H9 (cell line): ENCODE data around the gene USP34. TPM values are rescaled to one million over a fixed set of nuclear protein-coding genes. Genes with fewer than 3 reads are reported as not detected.

ENCODE experiments used
- DNase-seq: peaks from one replicate; pipeline ENCODE4 v3.0.0-alpha.2; 2017
- H2AFZ ChIP-seq: one replicate; pipeline ENCODE4 v1.6.1; 2013; ENCODE audit warnings: mild to moderate bottlenecking, low read length, control low read depth, moderate library complexity
- H2AK5ac ChIP-seq: 2 replicates; pipeline ENCODE4 v1.6.1; 2013; ENCODE audit warnings: low read length, control low read depth, mixed read lengths; ENCODE audit not compliant: insufficient read length
- H2BK120ac ChIP-seq: one replicate; pipeline ENCODE4 v1.6.1; 2013; ENCODE audit warnings: low read depth, mild to moderate bottlenecking, low read length, control low read depth, inconsistent platforms; ENCODE audit not compliant: poor library complexity, severe bottlenecking
- H2BK12ac ChIP-seq: 2 replicates; pipeline ENCODE4 v1.6.1; 2013; ENCODE audit warnings: low read length, control low read depth, mixed read lengths, low read depth; ENCODE audit not compliant: insufficient read length
- H2BK15ac ChIP-seq: 2 replicates; pipeline ENCODE4 v1.6.1; 2013; ENCODE audit warnings: low read depth, low read length, control low read depth
- H2BK20ac ChIP-seq: one replicate; pipeline ENCODE4 v1.6.1; 2013; ENCODE audit warnings: low read depth, mild to moderate bottlenecking, low read length, control low read depth, inconsistent platforms; ENCODE audit not compliant: poor library complexity, severe bottlenecking
- H2BK5ac ChIP-seq: 2 replicates; pipeline ENCODE4 v1.6.1; 2013; ENCODE audit warnings: low read length, control low read depth, mixed read lengths; ENCODE audit not compliant: insufficient read length
- H3K14ac ChIP-seq: 2 replicates; pipeline ENCODE4 v1.6.1; 2013; ENCODE audit warnings: low read length, control low read depth; ENCODE audit not compliant: insufficient read depth
- H3K18ac ChIP-seq: 2 replicates; pipeline ENCODE4 v1.6.1; 2013; ENCODE audit warnings: low read depth, mild to moderate bottlenecking, mixed read lengths, low read length, control low read depth; ENCODE audit not compliant: insufficient read length
- H3K23ac ChIP-seq: 2 replicates; pipeline ENCODE4 v1.6.1; 2013; ENCODE audit warnings: low read length, control low read depth, mixed read lengths, low read depth; ENCODE audit not compliant: insufficient read length
- H3K23me2 ChIP-seq: 2 replicates; pipeline ENCODE4 v1.6.1; 2013; ENCODE audit warnings: low read depth, mild to moderate bottlenecking, mixed read lengths, low read length, control low read depth; ENCODE audit not compliant: insufficient read length, poor library complexity, severe bottlenecking
- H3K27ac ChIP-seq: 2 replicates; pipeline ENCODE4 v1.5.1; 2013; ENCODE audit warnings: low read length, control low read depth, mixed read lengths, low read depth; ENCODE audit not compliant: insufficient read length
- H3K27me3 ChIP-seq: 2 replicates; pipeline ENCODE4 v1.6.1; 2013; ENCODE audit warnings: low read length, control low read depth, inconsistent platforms; ENCODE audit not compliant: insufficient read depth
- H3K4ac ChIP-seq: 2 replicates; pipeline ENCODE4 v1.6.1; 2013; ENCODE audit warnings: low read depth, mild to moderate bottlenecking, control low read depth, inconsistent platforms, low read length, moderate library complexity
- H3K4me1 ChIP-seq: 2 replicates; pipeline ENCODE4 v1.6.1; 2013; ENCODE audit warnings: low read length, control low read depth, inconsistent platforms; ENCODE audit not compliant: insufficient read depth
- H3K4me2 ChIP-seq: 2 replicates; pipeline ENCODE4 v1.6.1; 2013; ENCODE audit warnings: low read length, control low read depth, mixed read lengths; ENCODE audit not compliant: insufficient read length, insufficient read depth
- H3K56ac ChIP-seq: 2 replicates; pipeline ENCODE4 v1.6.1; 2013; ENCODE audit warnings: low read depth, mild to moderate bottlenecking, mixed read lengths, low read length, control low read depth; ENCODE audit not compliant: insufficient read length
- H3K79me1 ChIP-seq: 2 replicates; pipeline ENCODE4 v1.6.1; 2013; ENCODE audit warnings: low read depth, mild to moderate bottlenecking, moderate library complexity, low read length, control low read depth, inconsistent platforms; ENCODE audit not compliant: insufficient read depth, poor library complexity, severe bottlenecking
- H3K79me2 ChIP-seq: 2 replicates; pipeline ENCODE4 v1.6.1; 2013; ENCODE audit warnings: low read length, control low read depth, inconsistent platforms; ENCODE audit not compliant: insufficient read depth
- H3K9ac ChIP-seq: 2 replicates; pipeline ENCODE4 v1.6.1; 2013; ENCODE audit warnings: low read length, control low read depth, mixed read lengths; ENCODE audit not compliant: insufficient read length; ENCODE audit errors: extremely low read depth
- H3K9me3 ChIP-seq: one replicate; pipeline ENCODE4 v1.6.1; 2013; ENCODE audit warnings: low read depth, low read length, inconsistent platforms; ENCODE audit not compliant: control insufficient read depth
- H3T11ph ChIP-seq: one replicate; pipeline ENCODE4 v1.6.1; 2013; ENCODE audit warnings: mild to moderate bottlenecking, low read length, control low read depth, inconsistent platforms
- H4K20me1 ChIP-seq: one replicate; pipeline ENCODE4 v1.6.1; 2013; ENCODE audit not compliant: control insufficient read depth, insufficient read length, insufficient read depth
- H4K5ac ChIP-seq: 2 replicates; pipeline ENCODE4 v1.6.1; 2013; ENCODE audit warnings: low read depth, mild to moderate bottlenecking, mixed read lengths, low read length, control low read depth; ENCODE audit not compliant: insufficient read length
- H4K8ac ChIP-seq: replicated peaks from 2 replicates; pipeline ENCODE4 v1.6.1; 2013; ENCODE audit warnings: low read length, control low read depth, mixed read lengths, low read depth; ENCODE audit not compliant: insufficient read length
- H4K91ac ChIP-seq: 2 replicates; pipeline ENCODE4 v1.6.1; 2013; ENCODE audit warnings: low read depth, mild to moderate bottlenecking, moderate library complexity, mixed read lengths, low read length, control low read depth; ENCODE audit not compliant: insufficient read length
- H3K27ac Mint-ChIP-seq, 3 experiments: 2 replicates in 2 of 3; 3 replicates in 1 of 3; pipeline ENCODE4 v1.8.0; 2020 to 2021; ENCODE audit warnings: mixed read lengths in 3 of 3, mild to moderate bottlenecking in 1 of 3, moderate library complexity in 1 of 3
- H3K27me3 Mint-ChIP-seq: 2 replicates; pipeline ENCODE4 v1.8.0; 2021; ENCODE audit warnings: low read depth, mild to moderate bottlenecking, moderate library complexity, mixed read lengths
- H3K36me3 Mint-ChIP-seq, 3 experiments: 2 replicates in 2 of 3; 3 replicates in 1 of 3; pipeline ENCODE4 v1.8.0; 2020 to 2021; ENCODE audit warnings: low read depth in 3 of 3, mixed read lengths in 3 of 3; ENCODE audit not compliant: insufficient read depth in 1 of 3
- H3K4me1 Mint-ChIP-seq, 2 experiments: 2 replicates each; pipeline ENCODE4 v1.8.0; 2020; ENCODE audit warnings: mixed read lengths in 2 of 2
- H3K4me3 Mint-ChIP-seq, 2 experiments: 2 replicates in 1 of 2; 3 replicates in 1 of 2; pipeline ENCODE4 v1.8.0; 2020 to 2021; ENCODE audit warnings: mild to moderate bottlenecking in 2 of 2, mixed read lengths in 2 of 2, moderate library complexity in 1 of 2
- H3K9me3 Mint-ChIP-seq, 2 experiments: 2 replicates in 1 of 2; 3 replicates in 1 of 2; pipeline ENCODE4 v1.8.0; 2020; ENCODE audit warnings: mild to moderate bottlenecking in 2 of 2, mixed read lengths in 2 of 2, moderate library complexity in 1 of 2
- CTCF ChIP-seq: fragments of 200-600 bp; sonication (generic); conservative IDR thresholded peaks from 3 replicates; pipeline ENCODE4 v1.8.0; 2021; ENCODE audit warnings: antibody characterized with exemption, mild to moderate bottlenecking
- WGBS: extraction: QIAGEN DNeasy Blood & Tissue Kit; methylation state at CpG from one replicate; pipeline ENCODE4 v1.1.7; 2013; ENCODE audit warnings: missing lambda C conversion rate, low lambda C conversion rate, mixed read lengths; ENCODE audit not compliant: insufficient read length; ENCODE audit errors: extremely low coverage; 5-methylcytosine and 5-hydroxymethylcytosine counted together
- total RNA-seq: library from RNA; stranded (reverse); gene quantifications from 2 replicates; pipeline ENCODE4 v1.2.1, GENCODE V29; 2021

USP34 gene
- total RNA-seq, 1 experiment from 2014 or later = 93.9 TPM

- DNase-seq = no peak
- Histone ChIP-seq H3K4me1 (no peaks in the 10 kb centered on the region), H2BK5ac (no peak overlapping the region), H2BK15ac (no peak overlapping the region), H2AFZ (no peak overlapping the region), H3K23me2 (no peaks in the 10 kb centered on the region), H3T11ph (no peak overlapping the region), H2AK5ac (no peak overlapping the region), H3K27ac (no peak overlapping the region), H3K79me2 (peaks cover 4% of the 10 kb centered on the region; the same call in 1 of the 2 replicates), H3K56ac (no peak overlapping the region), H3K18ac (no peak overlapping the region), H2BK20ac (no peak overlapping the region), H3K79me1 (no peaks in the 10 kb centered on the region), H3K9ac (no peak overlapping the region), H3K4me2 (no peak overlapping the region), H4K20me1 (no peaks in the 10 kb centered on the region), H3K14ac (no peak overlapping the region), H3K23ac (no peak overlapping the region), H4K91ac (no peak overlapping the region), H2BK120ac (no peak overlapping the region), H3K9me3 (no peaks in the 10 kb centered on the region), H3K27me3 (no peaks in the 10 kb centered on the region), H4K5ac (no peak overlapping the region), H2BK12ac (no peak overlapping the region), H4K8ac (no peak overlapping the region), H3K4ac (no peak overlapping the region)
- H3K9me3 Mint-ChIP-seq = peaks cover 8 to 13% of the 10 kb centered on the region in 2 experiments
- no CpG with 5 or more reads among the region's 3 CpGs for WGBS
- TF ChIP-seq CTCF = no peak
- no peaks in the 10 kb centered on the region for H3K27me3 Mint-ChIP-seq
- peaks cover 15 to 16% of the 10 kb centered on the region in 2 experiments for H3K4me1 Mint-ChIP-seq
- H3K27ac Mint-ChIP-seq = no peak overlapping the region
- no peak overlapping the region for H3K4me3 Mint-ChIP-seq
- peaks cover 34 to 62% (median 59%) of the 10 kb centered on the region in 3 experiments for H3K36me3 Mint-ChIP-seq
Measured at GRCh38 chr2:61350777-61351176, 120.1 kb downstream of the USP34 start.
